K562 (cell line): ENCODE measurements around the gene UCK1.

Experiments
- FOXA1 ChIP-seq: fragments of 450-650 bp; IDR thresholded peaks from 2 replicates; pipeline ENCODE4 v1.6.1; 2016; ENCODE audit warnings: mild to moderate bottlenecking, borderline replicate concordance
- SIRT6 ChIP-seq: IDR thresholded peaks from one replicate; pipeline ENCODE4 v1.6.1; 2012; ENCODE audit warnings: low read depth, mild to moderate bottlenecking, control low read depth, inconsistent platforms, low read length, moderate library complexity

DNA sequence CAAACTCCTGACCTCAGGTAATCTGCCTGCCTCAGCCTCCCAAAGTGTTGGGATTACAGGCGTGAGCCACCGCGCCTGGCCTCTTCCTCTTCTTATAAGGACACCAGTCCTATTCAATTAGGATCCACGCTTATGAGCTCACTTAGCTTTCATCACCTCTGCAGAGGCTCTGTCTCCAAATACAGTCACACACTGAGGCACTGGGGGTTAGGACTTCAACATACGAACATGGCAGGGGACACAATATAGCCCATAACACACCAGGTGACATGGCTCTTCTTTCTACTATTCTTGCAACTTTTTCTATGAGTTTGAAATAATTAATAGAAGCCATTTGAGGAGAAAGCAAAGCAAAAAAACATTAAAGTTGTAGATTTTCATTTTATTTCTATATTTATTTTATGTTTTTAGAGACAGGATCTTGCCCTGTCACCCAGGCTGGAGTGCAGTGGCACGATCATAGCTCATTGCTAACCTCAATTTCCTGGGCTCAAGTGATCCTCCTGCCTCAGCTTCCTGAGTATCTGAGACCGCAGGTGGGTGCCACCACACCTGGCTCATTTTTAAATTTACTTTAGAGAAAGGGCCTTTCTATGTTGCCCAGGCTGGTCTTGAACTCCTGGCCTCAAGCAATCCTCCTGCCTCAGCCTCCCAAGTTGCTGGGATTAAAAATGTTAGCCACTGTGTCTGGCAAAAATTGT is 8.3 kb upstream of the UCK1 start:
- TF ChIP-seq SIRT6 (no peak), FOXA1 (no peak)
